Mesodermal cell (in vitro differentiated cells): ENCODE data around the gene CDKN2AIP.

Source experiments
- H3K27ac ChIP-seq: 2 replicates; pipeline ENCODE4 v1.7.0; 2013; ENCODE audit warnings: mild to moderate bottlenecking, low read depth, low read length, moderate library complexity; ENCODE audit not compliant: severe bottlenecking
- H3K36me3 ChIP-seq: 2 replicates; pipeline ENCODE4 v1.7.1; 2013; ENCODE audit warnings: mild to moderate bottlenecking, low read length, moderate library complexity; ENCODE audit not compliant: control insufficient read depth, insufficient read depth
- H3K4me1 ChIP-seq: one replicate; pipeline ENCODE4 v1.7.1; 2013; ENCODE audit warnings: mild to moderate bottlenecking, low read length; ENCODE audit not compliant: insufficient read depth, control insufficient read depth, poor library complexity, severe bottlenecking
- H3K4me3 ChIP-seq: 2 replicates; pipeline ENCODE4 v1.7.0; 2013; ENCODE audit warnings: low read length, control low read depth, mild to moderate bottlenecking; ENCODE audit not compliant: insufficient read depth, poor library complexity, severe bottlenecking; ENCODE audit errors: extremely low read depth
- H3K9me3 ChIP-seq: 2 replicates; pipeline ENCODE4 v1.7.1; 2013; ENCODE audit warnings: mild to moderate bottlenecking, low read length, moderate library complexity; ENCODE audit not compliant: control insufficient read depth
- WGBS, 2 experiments: methylation state at CpG; one replicate each; pipeline ENCODE4 v1.1.5; 2013; ENCODE audit warnings: missing lambda C conversion rate in 2 of 2; ENCODE audit not compliant: insufficient coverage in 2 of 2; 5-methylcytosine and 5-hydroxymethylcytosine counted together

CDKN2AIP gene

DNA sequence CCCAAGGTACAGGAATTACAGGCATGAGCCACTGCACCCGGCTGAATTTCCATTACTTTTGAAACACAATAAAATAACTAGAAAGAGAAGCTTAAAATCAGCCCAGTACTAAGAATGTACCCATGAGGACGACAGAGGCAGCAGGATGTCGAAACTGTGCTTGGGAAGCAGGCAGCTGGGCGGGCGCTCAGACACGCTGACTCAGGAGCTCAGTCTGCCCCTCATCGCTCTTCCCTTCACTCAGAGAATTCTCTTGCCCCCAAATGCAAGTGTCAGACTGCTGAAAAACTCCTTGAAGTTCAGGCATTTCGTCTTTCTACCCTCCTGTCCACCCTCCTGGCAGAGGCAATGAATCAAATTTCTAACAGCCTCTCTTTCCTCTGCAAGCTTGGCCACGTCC, 41.0 kb upstream of the CDKN2AIP start:
- no peak overlapping the region for H3K4me3 ChIP-seq
- peaks cover 2% of the 10 kb centered on the region for H3K4me1 ChIP-seq
- H3K36me3 ChIP-seq, result no peaks in the 10 kb centered on the region
- no peaks in the 10 kb centered on the region for H3K9me3 ChIP-seq
- 84 to 94% methylated on average over 7 to 8 of the region's 9 CpGs for WGBS, 2 experiments
- H3K27ac ChIP-seq, result no peak overlapping the region

DNA sequence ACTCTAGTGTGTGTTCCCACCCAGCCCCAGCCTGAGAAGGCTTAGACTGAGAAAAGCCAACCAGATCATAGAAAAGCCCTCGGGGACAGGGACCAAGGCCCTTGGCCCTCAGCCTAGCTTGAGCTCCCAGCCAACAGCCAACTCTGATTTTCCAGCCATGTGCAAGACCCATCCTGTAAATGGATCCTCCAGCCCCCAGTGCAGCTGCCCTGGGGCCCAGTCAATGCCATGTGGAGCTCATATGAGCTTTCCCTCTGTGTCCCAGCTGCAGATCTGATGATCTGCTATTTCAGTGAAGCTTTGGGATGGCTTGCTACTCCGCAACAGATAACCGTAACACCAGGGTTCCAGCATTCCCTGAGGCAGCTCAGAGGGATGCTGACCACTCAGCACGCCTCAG, 40.5 kb upstream of the CDKN2AIP start:
- no peaks in the 10 kb centered on the region for H3K4me1 ChIP-seq
- no peaks in the 10 kb centered on the region for H3K36me3 ChIP-seq
- no peak overlapping the region for H3K4me3 ChIP-seq
- no peak overlapping the region for H3K27ac ChIP-seq
- WGBS, 2 experiments, result 91 to 92% methylated on average over 4 of the region's 4 CpGs
- H3K9me3 ChIP-seq, result no peaks in the 10 kb centered on the region

- Histone ChIP-seq H3K27ac (no peak overlapping the region), H3K36me3 (no peaks in the 10 kb centered on the region), H3K9me3 (no peaks in the 10 kb centered on the region), H3K4me3 (no peak overlapping the region), H3K4me1 (no peaks in the 10 kb centered on the region)
- 96% methylated on average over 5 to 11 of the region's 11 CpGs for WGBS, 2 experiments
These were observed 39.1 kb upstream of the CDKN2AIP start for GRCh38 chr4:183405303-183405702.

DNA sequence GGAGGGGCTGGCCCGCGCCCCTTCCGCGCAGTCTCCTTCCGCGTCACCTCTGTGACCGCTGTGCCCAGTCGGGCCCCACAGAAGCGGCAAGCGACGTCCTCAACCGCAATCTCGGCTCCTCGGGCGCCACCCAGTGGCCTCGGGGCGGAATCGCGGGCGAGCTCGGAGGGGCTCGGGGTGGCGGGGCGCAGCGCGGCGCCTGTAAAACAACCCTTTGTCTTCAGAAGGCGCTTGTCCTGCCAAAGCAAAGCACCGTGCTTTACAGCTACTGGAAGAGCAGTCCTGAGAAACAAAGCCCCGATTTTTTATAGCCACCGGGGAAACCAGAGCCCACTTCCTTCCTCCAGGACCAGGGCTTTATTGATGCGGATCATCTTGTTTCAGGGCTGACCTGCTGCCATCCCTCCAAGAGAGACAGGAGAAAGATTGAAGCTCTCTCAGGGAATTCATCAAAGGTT, 37.3 kb upstream of the CDKN2AIP start:
- peak overlapping the region; percentile 31 for H3K4me3 ChIP-seq
- H3K27ac ChIP-seq, result peak overlapping the region; percentile 85
- WGBS, 2 experiments, result 1 to 5% methylated on average over 23 to 32 of the region's 32 CpGs
- H3K36me3 ChIP-seq, result no peaks in the 10 kb centered on the region
- no peaks in the 10 kb centered on the region for H3K4me1 ChIP-seq
- H3K9me3 ChIP-seq, result no peaks in the 10 kb centered on the region

- H3K4me3 ChIP-seq, result peak overlapping the region; percentile 31
- WGBS, 2 experiments, result 76 to 81% methylated on average over 4 to 7 of the region's 8 CpGs
- H3K27ac ChIP-seq, result peak overlapping the region; percentile 85
- H3K36me3 ChIP-seq, result no peaks in the 10 kb centered on the region
- no peaks in the 10 kb centered on the region for H3K9me3 ChIP-seq
- no peaks in the 10 kb centered on the region for H3K4me1 ChIP-seq
These were observed 36.6 kb upstream of the CDKN2AIP start for GRCh38 chr4:183407635-183408464.

GRCh38 chr4:183408796-183409195, 35.6 kb upstream of the CDKN2AIP start:
- Histone ChIP-seq H3K9me3 (no peaks in the 10 kb centered on the region), H3K27ac (no peak overlapping the region), H3K4me1 (no peaks in the 10 kb centered on the region), H3K36me3 (no peaks in the 10 kb centered on the region), H3K4me3 (no peak overlapping the region)
- WGBS, 2 experiments, result 68 to 95% methylated on average over 3 to 8 of the region's 8 CpGs

DNA sequence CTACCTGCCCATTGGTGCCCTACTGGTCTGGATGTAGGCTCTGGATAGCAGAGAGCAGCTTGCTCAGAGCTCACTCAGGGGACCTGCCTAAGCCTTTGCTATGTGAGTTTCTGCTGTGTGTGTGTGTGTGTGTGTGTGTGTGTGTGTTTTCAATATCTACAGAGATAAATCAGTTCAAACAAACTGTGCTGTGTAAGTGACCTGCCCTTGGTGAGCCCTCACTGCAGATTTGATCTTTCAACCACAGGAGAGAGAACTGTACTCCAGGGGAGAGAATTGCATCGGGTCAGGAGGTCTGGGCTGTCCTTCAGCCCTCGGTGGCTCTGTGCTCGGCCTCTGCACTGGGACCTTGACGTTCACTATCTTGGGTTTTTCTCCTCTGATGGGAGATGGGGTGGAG, 35.0 kb upstream of the CDKN2AIP start:
- 88% methylated on average over 4 of the region's 4 CpGs; no CpG with 5 or more reads in 1 of the 2 experiments for WGBS, 2 experiments
- Histone ChIP-seq H3K27ac (no peak overlapping the region), H3K9me3 (no peaks in the 10 kb centered on the region), H3K4me1 (no peaks in the 10 kb centered on the region), H3K36me3 (no peaks in the 10 kb centered on the region), H3K4me3 (no peak overlapping the region)

GRCh38 chr4:183409934-183410333, 34.5 kb upstream of the CDKN2AIP start:
- Histone ChIP-seq H3K9me3 (no peaks in the 10 kb centered on the region), H3K36me3 (no peaks in the 10 kb centered on the region), H3K4me1 (no peaks in the 10 kb centered on the region), H3K27ac (no peak overlapping the region), H3K4me3 (no peak overlapping the region)
- WGBS, 2 experiments, result 86 to 90% methylated on average over 8 to 9 of the region's 9 CpGs

- Histone ChIP-seq H3K36me3 (no peaks in the 10 kb centered on the region), H3K27ac (no peak overlapping the region), H3K9me3 (no peaks in the 10 kb centered on the region), H3K4me3 (no peak overlapping the region), H3K4me1 (no peaks in the 10 kb centered on the region)
- 92% methylated on average over 8 to 10 of the region's 11 CpGs for WGBS, 2 experiments
These were observed 33.1 kb upstream of the CDKN2AIP start for GRCh38 chr4:183411291-183411861.

DNA sequence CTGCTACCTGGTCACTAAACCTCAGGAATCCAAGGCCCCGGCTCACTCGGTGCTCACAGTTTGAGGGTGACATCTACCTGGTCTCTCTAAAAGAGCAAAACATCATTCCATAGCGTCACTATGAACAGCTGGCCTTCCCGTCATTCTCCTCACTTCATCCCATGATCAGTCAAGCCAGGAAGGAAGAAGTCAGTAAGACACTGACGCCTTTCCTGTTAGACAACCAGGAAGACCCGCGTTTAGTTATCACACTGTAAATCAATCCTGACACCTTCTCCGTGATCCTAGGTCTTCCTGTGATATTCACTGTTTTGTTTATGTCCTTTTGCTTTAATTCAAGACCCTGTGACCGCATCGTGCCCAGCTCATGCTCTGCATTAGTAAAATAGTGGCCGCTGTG, 31.6 kb upstream of the CDKN2AIP start:
- no peaks in the 10 kb centered on the region for H3K9me3 ChIP-seq
- H3K4me1 ChIP-seq, result no peaks in the 10 kb centered on the region
- no peak overlapping the region for H3K27ac ChIP-seq
- no peaks in the 10 kb centered on the region for H3K36me3 ChIP-seq
- WGBS, 2 experiments, result 91 to 96% methylated on average over 8 of the region's 11 CpGs
- H3K4me3 ChIP-seq, result no peak overlapping the region
